KOPT-K1 (cell line): ENCODE results near the gene NSMF.

Source experiments
- H3K27ac ChIP-seq: fragments of 200-600 bp; sonication (generic); 2 replicates; pipeline ENCODE4 v1.5.1; 2016; ENCODE audit warnings: antibody characterized with exemption, mild to moderate bottlenecking, low read depth, low read length; ENCODE audit not compliant: poor library complexity, severe bottlenecking
- H3K36me3 ChIP-seq: fragments of 200-600 bp; sonication (generic); 2 replicates; pipeline ENCODE4 v1.5.1; 2017; ENCODE audit warnings: antibody characterized with exemption, mild to moderate bottlenecking, low read length, moderate library complexity; ENCODE audit not compliant: insufficient read depth
- H3K9me3 ChIP-seq: fragments of 200-600 bp; sonication (generic); 2 replicates; pipeline ENCODE4 v1.5.1; 2017; ENCODE audit warnings: antibody characterized with exemption, low read length, mild to moderate bottlenecking; ENCODE audit not compliant: insufficient read depth, poor library complexity, severe bottlenecking

The NSMF gene

GRCh38 chr9:137398561-137399468 lies 60.3 kb downstream of the NSMF start:
- Histone ChIP-seq H3K36me3 (no peaks in the 10 kb centered on the region), H3K27ac (no peak overlapping the region), H3K9me3 (no peaks in the 10 kb centered on the region)

GRCh38 chr9:137397675-137398423 lies 61.3 kb downstream of the NSMF start:
- no peak overlapping the region for H3K27ac ChIP-seq
- no peaks in the 10 kb centered on the region for H3K36me3 ChIP-seq
- no peaks in the 10 kb centered on the region for H3K9me3 ChIP-seq
